ENCODE results near the gene RWDD2A.

The RWDD2A gene

DNA sequence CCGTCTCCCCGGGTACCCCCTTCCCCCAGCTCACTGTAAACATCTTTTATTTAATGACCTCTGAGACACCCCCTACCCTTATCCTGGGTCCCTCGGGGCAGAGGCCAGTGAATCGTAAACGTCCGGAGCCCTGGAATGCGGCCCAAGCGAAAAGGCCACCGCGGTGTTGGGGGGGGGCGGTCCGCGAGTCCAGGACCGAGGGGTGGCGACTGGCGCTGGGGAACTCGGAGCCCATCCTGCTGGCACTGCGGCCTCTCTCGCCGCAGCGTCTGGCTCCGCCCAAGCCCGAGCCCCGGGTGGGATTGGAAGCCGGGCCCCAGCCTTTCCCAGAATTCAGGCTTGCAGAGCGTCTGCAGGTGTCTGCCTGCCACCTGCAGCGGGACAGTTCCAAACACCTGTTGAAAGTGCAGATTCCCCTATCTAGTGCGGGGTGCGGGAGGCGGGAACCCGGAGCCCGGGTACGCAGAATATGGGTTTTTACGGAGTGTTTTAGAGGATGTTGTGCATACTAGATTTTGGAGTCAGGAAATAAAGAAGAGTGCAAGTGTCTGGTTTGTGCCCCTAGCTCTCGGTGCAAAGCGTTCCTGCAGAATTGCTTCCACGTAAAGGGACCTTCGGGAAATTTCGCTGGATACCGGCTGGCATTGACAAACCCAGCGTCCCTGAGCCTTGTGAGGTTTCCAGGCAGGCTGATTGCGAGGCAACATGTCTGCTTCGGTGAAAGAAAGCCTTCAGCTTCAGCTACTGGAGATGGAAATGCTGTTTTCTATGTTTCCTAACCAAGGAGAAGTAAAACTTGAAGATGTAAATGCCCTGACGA lies 800 bp downstream of the RWDD2A start:
- no peaks in the 10 kb centered on the region for H4K20me1 ChIP-seq (ENCODE audit: control insufficient read depth, insufficient read depth, low read depth, low read length)
- peaks cover 17% of the 10 kb centered on the region for H3K4me1 ChIP-seq (ENCODE audit: control insufficient read depth, low read length)
- peaks cover 14% of the 10 kb centered on the region for H3K36me3 ChIP-seq (ENCODE audit: control insufficient read depth, low read length)
- H3K27me3 ChIP-seq (ENCODE audit: control insufficient read depth, low read length): no peaks in the 10 kb centered on the region
- TF ChIP-seq EZH2phosphoT487 (IDR thresholded peaks at IDR 0.05; ENCODE audit: borderline replicate concordance, low read length): no peak
- TF ChIP-seq, protein P1, sequence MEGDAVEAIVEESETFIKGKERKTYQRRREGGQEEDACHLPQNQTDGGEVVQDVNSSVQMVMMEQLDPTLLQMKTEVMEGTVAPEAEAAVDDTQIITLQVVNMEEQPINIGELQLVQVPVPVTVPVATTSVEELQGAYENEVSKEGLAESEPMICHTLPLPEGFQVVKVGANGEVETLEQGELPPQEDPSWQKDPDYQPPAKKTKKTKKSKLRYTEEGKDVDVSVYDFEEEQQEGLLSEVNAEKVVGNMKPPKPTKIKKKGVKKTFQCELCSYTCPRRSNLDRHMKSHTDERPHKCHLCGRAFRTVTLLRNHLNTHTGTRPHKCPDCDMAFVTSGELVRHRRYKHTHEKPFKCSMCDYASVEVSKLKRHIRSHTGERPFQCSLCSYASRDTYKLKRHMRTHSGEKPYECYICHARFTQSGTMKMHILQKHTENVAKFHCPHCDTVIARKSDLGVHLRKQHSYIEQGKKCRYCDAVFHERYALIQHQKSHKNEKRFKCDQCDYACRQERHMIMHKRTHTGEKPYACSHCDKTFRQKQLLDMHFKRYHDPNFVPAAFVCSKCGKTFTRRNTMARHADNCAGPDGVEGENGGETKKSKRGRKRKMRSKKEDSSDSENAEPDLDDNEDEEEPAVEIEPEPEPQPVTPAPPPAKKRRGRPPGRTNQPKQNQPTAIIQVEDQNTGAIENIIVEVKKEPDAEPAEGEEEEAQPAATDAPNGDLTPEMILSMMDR (IDR thresholded peaks at IDR 0.05; ENCODE audit: low read depth, low read length, poor library complexity, severe bottlenecking): no peak
- peak overlapping the region; percentile 85 for H3K4me3 ChIP-seq (ENCODE audit: low read length)
- H3F3A ChIP-seq (ENCODE audit: control insufficient read depth, insufficient read depth): no peaks in the 10 kb centered on the region
- peaks cover 23% of the 10 kb centered on the region for H3K79me2 ChIP-seq (ENCODE audit: control insufficient read depth, low read length)
- no peaks in the 10 kb centered on the region for H3K9me3 ChIP-seq (ENCODE audit: control insufficient read depth, insufficient read depth, low read length)
- H3K27ac ChIP-seq (ENCODE audit: low read depth, low read length): no peak overlapping the region
- H3K4me2 ChIP-seq (ENCODE audit: low read length): peak overlapping the region; percentile 75
- no peaks in the 10 kb centered on the region for H3K9me2 ChIP-seq (replicated peaks; ENCODE audit: control insufficient read depth, low read length)

DNA sequence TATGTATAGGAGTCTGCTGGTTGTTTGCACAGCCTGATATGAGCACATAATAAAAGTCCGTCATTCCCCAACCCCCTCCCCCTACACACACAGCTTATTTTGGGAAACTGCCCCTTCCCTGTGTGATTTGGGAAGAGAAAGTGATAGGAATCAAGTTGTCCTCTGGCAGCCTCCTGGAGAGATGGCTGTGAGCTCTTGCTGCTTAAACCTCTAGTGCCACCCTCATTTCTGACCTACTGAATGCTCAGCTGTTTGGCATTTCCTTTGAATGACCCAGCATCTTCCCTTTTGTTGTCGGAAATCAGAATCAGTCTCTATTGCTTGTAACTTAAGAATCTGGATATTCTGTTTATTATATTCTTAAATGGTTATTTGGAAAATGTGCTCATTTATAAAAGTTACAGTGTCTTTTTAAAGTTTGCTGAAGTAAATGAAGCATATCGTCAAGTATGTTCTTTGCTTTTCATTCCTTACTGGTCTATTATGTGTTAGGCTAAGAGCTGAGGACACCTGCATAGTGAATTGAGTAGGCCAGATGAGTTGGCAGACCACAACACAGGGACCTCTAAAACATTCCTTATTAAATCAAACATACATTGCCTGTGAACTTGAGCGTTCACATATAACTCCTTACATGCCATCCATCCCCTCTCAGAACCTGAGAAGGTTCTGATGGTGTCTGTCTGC lies 5.5 kb downstream of the RWDD2A start:
- Histone ChIP-seq H3K9me2 (replicated peaks; ENCODE audit: control insufficient read depth, low read length) (no peaks in the 10 kb centered on the region), H3K9me3 (ENCODE audit: control insufficient read depth, insufficient read depth, low read length) (no peaks in the 10 kb centered on the region), H3K27ac (ENCODE audit: low read depth, low read length) (no peak overlapping the region), H3K4me1 (ENCODE audit: control insufficient read depth, low read length) (peaks cover 11% of the 10 kb centered on the region), H3F3A (ENCODE audit: control insufficient read depth, insufficient read depth) (no peaks in the 10 kb centered on the region), H3K36me3 (ENCODE audit: control insufficient read depth, low read length) (no peaks in the 10 kb centered on the region), H4K20me1 (ENCODE audit: control insufficient read depth, insufficient read depth, low read depth, low read length) (no peaks in the 10 kb centered on the region), H3K4me3 (ENCODE audit: low read length) (no peak overlapping the region), H3K79me2 (ENCODE audit: control insufficient read depth, low read length) (no peaks in the 10 kb centered on the region), H3K4me2 (ENCODE audit: low read length) (no peak overlapping the region), H3K27me3 (ENCODE audit: control insufficient read depth, low read length) (no peaks in the 10 kb centered on the region)
- TF ChIP-seq, protein P1 (IDR thresholded peaks at IDR 0.05; ENCODE audit: low read depth, low read length, poor library complexity, severe bottlenecking): no peak
- TF ChIP-seq EZH2phosphoT487 (IDR thresholded peaks at IDR 0.05; ENCODE audit: borderline replicate concordance, low read length): no peak

DNA sequence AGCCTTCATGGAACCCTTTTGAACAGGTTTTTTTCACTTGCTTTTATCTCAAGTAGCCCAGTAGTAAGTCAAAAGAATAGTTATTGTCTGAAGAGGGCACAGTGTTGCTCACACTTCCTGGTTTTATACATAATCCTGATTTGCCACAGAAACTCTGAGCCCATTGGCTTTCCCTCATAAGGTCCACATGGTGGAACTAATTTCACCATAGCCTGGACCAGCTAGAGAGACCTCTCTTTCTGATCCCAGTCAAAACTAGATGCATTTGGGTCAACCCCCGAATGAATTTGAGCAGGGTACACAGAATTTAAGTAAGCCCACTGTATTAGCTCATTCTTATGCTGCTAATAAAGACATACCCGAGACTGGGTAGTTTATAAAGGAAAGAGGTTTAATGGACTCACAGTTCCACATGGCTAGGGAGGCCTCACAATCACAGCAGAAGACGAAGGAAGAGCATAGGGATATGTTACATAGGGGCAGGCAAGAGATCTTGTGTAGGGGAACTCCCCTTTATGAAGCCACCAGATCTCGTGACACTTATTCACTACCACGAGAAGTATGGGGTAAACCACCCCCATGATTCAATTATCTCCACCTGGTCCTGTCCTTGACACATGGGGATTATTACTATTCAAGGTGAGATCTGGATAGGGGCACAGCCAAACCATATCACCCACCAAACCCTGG lies 6.2 kb downstream of the RWDD2A start:
- H3K27ac ChIP-seq (ENCODE audit: low read depth, low read length): no peak overlapping the region
- no peaks in the 10 kb centered on the region for H3F3A ChIP-seq (ENCODE audit: control insufficient read depth, insufficient read depth)
- no peaks in the 10 kb centered on the region for H3K27me3 ChIP-seq (ENCODE audit: control insufficient read depth, low read length)
- H3K79me2 ChIP-seq (ENCODE audit: control insufficient read depth, low read length): no peaks in the 10 kb centered on the region
- TF ChIP-seq EZH2phosphoT487 (IDR thresholded peaks at IDR 0.05; ENCODE audit: borderline replicate concordance, low read length): no peak
- TF ChIP-seq, protein P1 (IDR thresholded peaks at IDR 0.05; ENCODE audit: low read depth, low read length, poor library complexity, severe bottlenecking): no peak
- no peaks in the 10 kb centered on the region for H3K9me3 ChIP-seq (ENCODE audit: control insufficient read depth, insufficient read depth, low read length)
- no peak overlapping the region for H3K4me2 ChIP-seq (ENCODE audit: low read length)
- no peaks in the 10 kb centered on the region for H3K36me3 ChIP-seq (ENCODE audit: control insufficient read depth, low read length)
- H4K20me1 ChIP-seq (ENCODE audit: control insufficient read depth, insufficient read depth, low read depth, low read length): no peaks in the 10 kb centered on the region
- peaks cover 4% of the 10 kb centered on the region for H3K4me1 ChIP-seq (ENCODE audit: control insufficient read depth, low read length)
- H3K9me2 ChIP-seq (replicated peaks; ENCODE audit: control insufficient read depth, low read length): no peaks in the 10 kb centered on the region
- H3K4me3 ChIP-seq (ENCODE audit: low read length): no peak overlapping the region

All from DOHH2 (cell line).